ENCODE results near the gene EIF4E1B.
"Not testable (repeated sequence)": the region's sequence is repeated elsewhere in the genome, so short reads cannot be mapped to it uniquely, and the experiment has no call there.

Gene EIF4E1B, protein sequence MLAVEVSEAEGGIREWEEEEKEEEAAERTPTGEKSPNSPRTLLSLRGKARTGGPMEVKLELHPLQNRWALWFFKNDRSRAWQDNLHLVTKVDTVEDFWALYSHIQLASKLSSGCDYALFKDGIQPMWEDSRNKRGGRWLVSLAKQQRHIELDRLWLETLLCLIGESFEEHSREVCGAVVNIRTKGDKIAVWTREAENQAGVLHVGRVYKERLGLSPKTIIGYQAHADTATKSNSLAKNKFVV

DNA sequence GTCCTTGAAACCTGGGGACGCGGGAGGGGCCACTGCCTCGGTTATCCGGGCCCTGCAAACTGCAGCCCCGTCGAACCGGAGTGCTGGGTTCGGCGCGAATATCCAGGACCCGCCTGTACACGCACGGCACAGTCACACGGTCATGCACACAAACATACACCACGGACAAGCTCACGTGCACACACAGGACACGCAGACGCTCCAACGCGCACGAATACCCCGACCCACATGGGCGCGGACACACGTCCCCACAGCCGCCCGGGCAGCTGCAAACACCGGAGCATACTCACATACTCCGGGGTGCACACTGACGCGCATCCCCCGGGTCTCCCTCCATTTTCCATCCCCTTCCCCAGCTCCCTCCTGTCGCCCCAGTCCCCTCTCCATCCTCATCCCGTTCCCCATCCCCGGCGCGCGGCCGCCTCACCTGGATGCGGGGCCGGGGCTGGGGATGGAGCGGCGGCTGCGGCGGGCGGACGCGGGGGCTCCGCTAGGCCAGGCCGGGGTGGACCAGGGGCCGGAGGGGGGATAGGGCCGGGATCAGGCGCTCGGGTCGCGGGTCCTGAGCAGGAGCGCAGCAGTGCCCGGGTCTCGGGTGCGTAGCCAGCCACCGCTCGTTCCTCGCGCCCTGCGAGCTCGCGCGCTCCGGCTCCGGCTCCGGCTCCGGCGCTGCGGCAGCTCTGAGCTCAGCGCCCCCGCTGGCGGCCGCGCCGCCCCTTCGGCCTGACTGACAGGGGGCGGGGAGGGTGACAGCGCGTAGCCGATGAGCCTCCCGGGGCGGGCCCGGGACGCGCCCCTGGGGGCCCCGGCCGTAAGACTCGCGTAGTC lies at the start of gene EIF4E1B, which contains the start of gene SNCB:
Gene EIF4E1B (plus strand): TSS at position 823 of the 828 bp plus-strand sequence. CDS start 12,113 bp downstream, outside the sequence.
Gene SNCB (minus strand): TSS at position 682 of the 828 bp plus-strand sequence. CDS start 880 bp downstream, outside the sequence.
- no peak for DNase-seq

DNA sequence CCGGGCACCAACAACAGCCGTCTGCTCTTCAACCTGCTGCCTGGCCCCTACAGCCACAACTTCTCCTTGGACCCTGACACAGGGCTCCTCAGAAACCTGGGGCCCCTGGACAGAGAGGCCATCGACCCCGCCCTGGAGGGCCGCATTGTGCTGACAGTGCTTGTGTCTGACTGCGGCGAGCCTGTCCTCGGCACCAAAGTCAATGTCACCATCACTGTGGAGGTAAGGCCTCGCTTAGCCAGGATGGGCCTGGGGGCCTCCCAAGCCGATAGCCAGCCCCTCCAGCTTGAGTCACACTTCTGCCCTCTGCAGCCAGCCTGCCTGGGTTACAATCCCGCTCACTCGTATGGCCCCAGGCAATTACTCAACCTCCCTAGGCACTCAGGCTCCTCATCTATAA lies 49.1 kb upstream of the EIF4E1B start:
- no peak for DNase-seq

DNA sequence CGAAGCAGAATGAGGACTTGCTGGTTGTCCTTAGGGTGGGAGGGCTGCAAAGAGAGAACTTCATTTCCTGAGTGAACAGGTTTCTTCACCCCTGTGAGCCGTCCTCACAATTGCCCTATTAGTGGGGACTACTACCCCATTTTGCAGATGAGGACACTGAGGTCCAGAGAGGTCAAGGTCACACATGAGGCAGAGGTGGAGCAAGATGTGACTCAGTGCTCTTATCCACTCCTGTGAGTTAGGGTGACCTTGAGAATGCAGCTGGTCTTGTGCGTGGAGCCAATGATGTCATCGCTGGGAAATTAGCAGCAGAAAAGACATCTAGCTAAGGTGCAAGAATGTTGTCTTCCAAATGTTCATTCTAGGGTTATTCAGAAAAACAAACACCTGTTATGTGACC lies 47.4 kb upstream of the EIF4E1B start:
- no peak for DNase-seq

DNA sequence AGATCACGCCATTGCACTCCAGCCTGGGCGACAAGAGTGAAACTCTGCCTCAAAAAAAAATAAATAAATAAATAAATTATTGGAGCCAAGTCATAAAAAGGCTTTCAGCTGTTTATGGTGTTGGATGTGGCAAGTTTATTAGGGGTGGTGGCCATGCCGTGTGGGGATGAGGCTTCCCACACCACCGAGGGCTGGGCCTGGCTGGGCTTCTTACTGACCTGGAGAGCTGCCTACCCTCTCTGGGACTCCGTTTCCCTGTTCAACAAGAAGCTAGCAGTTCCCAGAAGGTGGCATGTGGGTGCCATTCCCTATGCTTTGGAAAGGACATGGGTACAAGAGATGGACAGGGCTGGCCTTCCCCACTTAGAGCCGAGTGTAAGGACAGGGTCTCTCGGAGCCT lies 43.1 kb upstream of the EIF4E1B start:
- no peak for DNase-seq

DNA sequence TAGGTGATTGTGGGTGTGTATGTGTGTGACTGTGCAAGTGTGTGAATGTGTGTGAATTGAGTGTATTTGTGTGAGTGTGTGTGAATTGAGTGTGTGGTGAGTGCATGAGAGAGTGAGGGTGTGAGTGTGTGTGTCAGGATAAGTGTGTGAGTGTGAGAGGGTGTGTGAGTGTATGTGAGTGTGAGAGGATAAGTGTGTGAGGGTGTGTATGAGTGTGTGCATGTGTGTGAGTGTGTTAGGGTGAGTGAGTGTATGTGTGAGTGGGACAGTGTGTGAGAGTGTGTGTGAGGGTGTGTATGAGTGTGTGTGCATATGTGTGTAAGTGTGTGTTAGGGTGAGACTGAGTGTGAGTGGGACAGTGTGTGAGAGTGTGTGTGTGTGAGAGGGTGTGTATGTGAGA lies 42.2 kb upstream of the EIF4E1B start:
- no peak for DNase-seq

DNA sequence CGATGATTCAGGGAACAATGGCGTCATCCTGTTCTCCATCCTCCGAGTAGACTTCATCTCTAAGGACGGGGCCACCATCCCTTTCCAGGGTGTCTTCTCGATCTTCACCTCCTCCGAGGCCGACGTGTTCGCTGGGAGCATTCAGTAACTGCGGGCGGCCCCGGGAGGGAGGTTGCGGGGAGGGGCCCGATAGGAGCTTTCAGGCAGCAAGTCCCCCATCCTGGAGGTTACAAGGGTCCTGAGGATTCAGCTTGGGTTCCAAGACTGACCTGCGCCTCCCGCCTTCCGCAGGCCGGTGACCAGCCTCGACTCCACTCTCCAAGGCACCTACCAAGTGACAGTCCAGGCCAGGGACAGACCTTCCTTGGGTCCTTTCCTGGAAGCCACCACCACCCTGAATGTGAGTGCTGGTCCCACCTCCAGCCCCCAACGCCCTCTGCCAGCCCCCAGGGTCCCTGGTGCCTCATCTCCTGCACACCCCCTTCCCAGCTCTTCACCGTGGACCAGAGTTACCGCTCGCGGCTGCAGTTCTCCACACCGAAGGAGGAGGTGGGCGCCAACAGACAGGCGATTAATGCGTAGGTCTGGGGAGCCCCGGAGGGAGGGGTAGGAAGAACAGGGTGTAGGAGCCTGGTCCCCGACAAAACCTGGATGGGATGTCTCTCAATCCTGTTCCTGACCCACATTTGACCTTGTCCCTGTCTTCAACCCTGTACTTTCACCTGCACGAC lies 41.3 kb upstream of the EIF4E1B start:
- DNase-seq: no peak

DNA sequence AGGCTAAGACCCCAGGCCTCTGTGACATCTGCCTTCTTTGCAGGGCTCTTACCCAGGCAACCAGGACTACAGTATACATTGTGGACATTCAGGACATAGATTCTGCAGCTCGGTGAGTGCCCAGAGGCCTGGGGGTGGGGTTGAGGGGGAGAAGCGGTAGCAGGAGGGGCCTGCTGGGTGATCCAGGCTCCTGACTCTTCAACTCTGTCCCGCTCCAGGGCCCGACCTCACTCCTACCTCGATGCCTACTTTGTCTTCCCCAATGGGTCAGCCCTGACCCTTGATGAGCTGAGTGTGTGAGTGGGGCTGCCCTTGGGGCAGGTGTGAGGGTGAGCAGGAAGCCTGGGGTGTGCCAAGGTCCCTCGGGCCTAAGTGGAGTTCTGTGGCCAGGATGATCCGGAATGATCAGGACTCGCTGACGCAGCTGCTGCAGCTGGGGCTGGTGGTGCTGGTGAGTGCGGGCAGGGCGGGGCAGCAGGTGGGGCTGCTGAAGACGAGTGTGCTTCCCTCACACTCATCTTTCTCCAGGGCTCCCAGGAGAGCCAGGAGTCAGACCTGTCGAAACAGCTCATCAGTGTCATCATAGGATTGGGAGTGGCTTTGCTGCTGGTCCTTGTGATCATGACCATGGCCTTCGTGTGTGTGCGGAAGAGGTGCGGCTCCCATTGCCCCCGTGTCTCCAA lies 40.3 kb upstream of the EIF4E1B start:
- no peak for DNase-seq

DNA sequence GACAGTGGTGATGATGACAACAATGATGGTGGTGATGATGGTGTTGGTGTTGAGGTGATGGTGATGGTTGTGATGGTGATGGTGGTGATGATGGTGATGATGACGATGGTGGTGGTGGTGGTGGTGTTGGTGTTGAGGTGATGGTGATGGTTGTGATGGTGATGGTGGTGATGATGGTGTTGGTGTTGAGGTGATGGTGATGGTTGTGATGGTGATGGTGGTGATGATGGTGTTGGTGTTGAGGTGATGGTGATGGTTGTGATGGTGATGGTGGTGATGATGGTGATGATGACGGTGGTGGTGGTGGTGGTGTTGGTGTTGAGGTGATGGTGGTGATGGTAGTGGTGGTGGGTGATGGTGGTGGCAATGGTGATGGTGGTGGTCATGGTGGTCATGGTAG lies 38.8 kb upstream of the EIF4E1B start:
- DNase-seq: not testable (repeated sequence)

DNA sequence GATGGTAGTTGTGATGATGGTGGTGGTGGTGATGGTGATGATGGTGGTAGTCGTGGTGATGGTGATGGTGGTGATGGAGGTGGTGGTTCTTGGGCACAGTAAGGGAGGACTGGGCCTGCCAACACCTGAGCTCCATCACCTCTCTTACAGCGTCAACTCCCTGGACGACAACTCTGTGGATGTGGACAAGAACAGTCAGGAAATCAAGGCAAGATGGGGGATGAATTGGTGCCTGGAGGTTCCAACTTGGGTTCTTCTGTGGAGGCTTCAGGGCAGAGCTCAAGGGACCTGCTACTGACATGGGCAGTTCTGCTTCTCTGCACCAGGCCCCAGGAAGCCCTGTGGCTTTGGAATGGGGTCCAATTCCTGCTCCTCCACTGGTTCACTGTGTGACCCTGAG lies 37.9 kb upstream of the EIF4E1B start:
- DNase-seq: no peak

DNA sequence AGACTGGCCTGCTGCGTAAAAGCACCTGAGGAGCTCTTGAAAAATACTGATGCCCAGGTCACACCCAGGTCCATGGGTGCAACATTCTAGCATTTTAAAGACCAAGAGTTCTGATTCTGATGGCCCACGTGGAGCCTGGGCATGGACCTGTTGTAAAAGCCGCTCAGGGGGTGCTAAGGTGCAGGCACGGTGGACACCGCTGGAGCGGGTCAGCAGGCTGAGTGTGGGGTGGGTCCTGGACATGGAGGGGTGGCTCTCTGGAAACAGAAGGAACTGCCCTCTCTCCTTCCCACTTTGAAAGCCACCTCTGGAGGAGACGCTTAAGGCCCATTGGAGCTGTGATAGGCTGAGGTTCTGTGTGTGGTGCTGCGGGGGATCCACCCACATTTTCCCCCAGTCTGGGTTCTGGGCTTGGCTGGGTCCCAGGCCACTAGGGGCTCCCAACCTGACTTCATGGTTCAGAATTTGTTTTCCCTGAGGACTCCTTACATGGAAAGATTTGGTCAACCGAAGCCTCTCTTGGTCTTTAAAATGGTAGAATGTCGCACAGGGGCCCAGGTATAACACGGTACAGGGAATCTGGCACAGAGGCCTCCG lies 37.1 kb upstream of the EIF4E1B start:
- no peak for DNase-seq

DNA sequence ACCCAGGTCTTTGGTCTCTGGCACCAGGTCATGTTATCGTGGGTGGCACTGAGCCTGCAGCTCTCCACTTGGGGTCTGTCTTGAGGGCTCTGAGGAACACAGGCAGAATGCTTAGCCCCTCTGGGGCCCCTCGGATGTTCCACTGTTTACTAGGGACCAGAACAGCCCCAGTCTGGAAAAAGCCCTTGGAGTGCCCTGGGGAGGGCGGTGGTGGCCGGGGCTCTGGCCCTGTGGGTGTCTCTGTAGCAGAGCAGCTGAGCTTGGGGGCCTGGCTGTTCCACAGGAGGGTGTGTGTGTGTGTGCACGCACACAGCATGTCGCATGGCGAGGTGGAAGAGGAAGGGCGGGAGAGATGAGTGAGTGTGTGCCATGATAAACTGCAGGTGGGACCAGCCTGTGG lies 35.9 kb upstream of the EIF4E1B start:
- DNase-seq: no peak

DNA sequence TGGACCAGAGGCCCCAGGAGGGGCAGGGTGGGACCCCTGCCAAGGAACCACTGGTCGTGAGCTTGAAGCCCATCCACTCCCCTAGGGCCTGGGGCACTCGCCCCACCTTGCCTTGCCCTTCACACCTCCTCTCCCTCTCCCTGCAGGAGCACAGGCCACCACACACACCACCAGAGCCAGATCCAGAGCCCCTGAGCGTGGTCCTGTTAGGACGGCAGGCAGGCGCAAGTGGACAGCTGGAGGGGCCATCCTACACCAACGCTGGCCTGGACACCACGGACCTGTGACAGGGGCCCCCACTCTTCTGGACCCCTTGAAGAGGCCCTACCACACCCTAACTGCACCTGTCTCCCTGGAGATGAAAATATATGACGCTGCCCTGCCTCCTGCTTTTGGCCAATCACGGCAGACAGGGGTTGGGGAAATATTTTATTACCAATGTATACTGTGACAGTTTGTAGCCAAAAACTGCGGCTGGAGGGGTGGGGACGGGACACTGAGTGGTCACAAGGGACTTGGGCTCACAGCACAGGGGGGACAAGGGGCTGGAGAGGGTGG lies 35.0 kb upstream of the EIF4E1B start:
- no peak for DNase-seq

DNA sequence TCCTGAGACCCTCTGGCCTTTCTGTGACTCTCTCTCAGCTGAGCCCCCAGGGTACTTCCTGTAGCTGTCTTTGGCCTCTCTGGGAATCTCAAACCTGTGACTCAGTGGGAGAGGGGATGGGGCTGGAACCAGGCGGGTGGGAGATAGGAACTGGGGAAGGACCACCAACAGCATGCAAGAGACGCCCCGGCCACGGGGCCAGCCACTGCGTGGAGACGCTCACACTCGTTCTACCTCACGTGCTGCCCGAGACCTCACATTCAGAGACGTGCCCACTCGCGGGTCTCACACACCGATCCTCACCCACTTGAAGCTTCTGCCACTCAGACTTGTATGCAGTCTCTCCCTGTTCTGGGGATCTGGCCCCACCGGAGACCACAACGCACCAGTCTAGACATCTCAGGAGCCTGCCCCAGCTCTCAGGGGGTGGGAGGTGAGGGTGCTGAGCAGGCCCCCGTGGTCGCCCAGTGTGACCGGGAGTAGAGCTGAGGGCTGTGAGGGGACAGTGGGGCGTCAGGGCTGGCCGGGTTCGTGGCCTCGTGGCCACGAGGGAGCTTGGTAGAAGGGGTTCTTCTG lies 34.3 kb upstream of the EIF4E1B start:
- no peak for DNase-seq

DNA sequence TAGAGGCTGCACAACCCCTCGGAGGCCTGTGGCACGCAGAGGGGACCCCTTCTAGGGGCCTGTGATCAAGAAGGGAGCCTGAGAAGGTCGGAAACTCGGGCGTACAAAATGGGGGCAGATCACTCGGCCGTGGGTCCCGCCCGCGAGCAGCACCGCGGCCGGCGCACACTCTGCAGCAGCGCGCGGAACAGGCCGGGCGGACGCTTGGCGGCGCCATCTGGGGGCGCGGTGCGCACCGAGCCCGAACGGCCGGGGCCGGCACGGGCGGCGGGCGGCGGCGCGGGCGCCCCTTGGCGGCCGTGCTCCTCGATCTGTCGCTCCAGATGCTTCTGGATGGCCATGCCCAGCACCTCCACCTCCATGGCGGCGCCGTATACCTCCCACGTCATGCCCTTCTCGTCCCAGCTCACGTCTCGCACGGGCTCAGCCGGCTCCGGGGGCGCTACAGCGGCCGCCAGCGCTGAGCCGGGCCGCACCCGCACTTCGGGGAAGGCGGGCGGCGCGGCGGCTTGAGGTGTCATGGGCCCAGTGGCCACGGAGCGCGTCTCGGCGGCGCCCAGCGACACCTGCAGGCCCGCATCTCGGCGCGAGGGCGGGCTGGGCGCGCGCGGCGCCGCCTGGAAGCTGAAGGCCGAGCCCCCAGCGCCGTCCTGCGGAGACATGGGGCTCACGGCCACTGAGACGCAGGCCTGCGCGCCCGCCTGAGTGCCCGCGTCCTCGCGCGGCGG lies 33.6 kb upstream of the EIF4E1B start:
- peak in 3 of 4 experiments; percentile 40 to 66 (median 66) for DNase-seq

DNA sequence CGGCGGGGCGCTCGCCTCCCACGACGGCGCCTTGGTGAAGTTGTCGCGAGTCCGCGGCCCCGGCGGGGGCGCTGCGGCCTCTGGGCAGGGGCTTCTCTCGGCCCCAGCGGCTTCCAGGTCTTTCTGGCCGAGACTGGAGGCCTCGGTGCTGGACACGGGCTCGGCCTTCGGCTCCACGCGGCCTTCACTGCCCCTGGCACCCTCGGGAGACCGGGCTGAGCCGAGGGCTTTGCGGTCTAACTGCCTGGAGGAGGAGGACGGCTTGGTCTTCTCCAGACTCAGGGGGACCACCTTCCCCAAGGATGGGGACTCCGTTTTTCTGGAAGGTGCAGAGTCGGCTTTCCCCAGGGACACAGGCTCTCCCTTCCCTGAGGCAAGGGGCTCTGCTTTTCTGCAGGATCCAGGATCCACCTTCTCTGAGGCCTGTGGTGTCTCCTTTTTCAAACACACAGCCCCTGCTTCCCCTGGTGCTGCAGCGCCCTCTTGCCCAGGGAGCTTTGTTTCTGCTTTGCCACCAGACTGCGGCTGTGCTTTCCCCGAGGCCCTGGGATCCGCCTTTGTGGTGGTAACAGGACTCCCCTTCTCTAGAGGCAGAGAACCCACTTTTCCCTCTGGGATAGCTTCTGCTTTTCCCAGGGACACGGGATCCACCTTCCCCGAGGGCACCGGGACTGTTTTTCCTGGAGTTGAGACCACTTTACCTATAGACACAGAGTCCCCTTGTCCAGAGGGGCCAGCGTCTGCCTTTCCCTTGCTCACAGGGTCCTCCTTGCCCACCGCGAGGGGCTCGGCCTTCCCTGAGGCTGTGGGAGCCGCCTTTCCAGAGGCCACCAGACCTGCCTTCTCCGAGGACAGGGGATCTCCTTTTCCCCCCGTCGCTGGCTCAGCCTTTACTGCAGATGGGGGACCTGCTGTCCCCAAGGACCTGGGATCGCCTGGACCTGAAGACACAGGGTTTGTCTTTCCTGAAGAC lies 32.8 kb upstream of the EIF4E1B start:
- DNase-seq: no peak

DNA sequence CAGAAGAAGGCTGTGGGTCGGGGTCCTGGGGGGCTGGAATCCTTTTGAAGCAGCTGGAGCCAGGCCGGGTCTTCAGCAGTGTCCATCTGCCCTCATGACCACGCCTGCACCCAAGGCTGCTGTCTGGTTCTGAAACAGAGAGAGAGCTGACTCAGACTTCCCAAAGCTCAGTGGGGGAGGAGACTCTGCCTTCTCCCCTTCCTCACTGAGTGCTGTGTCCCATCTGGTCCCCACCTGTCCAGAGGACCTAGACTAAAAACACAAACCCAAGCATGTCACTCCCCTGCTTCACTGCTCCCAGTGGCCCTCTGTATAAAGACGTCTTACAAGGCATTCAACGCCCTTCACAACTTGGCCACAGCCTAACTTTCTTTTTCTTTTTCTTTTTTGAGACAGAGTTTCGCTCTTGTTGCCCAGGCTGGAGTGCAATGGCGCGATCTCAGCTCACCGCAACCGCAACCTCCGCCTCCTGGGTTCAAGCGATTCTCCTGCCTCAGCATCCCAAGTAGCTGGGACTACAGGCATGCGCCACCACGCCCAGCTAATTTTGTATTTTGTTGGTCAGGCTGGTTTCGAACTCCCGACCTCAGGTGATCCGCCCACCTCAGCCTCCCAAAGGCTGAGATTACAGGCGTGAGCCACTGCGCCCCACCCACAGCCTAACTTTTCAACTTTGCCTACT lies 30.6 kb upstream of the EIF4E1B start:
- not testable (repeated sequence) for DNase-seq

DNA sequence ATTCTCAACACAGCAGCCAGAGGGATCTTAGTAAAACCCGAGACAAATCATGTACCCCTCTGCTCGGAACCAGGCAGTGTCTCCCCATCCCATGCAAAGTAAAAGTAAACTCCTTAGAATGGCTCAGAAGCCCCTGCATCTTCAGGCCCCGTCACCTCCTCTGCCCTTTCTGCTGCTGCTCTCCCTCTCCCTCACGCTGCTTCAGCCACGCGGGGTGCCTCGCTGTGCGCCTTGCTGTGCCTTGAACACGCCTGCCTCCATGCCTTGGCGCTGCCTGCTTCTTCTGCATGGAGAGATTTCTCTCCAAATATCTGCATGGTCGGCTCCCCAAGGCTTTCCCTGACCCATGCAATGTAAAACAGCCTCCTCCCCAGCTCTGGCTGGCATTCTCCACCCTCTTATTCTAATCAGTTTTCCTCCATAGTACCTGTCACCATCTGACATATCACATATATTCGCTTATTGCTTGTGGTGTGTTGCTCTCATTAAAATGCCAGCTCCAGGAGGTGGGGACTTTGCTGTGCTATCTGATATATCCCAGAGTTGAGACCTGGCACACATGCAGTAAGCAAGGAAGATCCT lies 28.5 kb upstream of the EIF4E1B start:
- no peak for DNase-seq

DNA sequence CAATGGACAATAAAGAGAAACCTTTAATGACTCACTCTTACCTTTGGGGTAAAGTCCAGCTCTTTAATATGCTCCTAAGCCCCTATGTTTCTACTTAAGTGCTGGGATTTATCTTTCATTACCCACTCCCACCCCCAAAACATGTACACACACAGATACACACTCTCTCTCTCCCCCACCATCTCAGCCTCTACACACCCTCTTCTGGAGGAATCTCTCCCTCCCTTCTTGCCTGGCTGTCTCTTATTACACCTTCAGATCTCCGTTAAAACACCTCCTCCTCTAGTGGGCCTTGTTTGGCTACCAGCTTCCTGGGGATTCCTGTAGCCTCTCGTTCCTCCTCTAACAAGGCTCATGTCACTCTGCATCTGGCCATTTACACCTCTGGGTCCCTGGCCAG lies 27.4 kb upstream of the EIF4E1B start:
- DNase-seq: no peak

DNA sequence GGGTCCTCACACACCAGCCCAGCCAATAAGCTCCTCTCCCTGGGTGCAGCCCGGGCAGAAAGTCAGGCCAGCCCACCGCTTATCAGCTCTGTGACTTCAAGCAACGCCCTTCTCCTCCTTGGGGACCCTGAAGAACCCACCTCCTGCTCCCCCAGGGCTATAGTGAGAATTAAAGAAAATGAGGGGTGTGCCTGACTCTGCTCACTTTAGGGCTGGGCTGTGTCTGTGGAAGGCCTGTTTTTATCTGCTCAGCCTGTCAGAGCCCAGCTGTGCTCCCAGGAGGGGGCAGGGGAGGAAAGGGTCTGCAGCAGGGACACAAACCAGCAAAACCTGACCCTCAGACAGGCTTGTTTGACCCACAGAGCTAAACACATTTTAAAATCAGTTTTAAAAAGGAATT lies 24.4 kb upstream of the EIF4E1B start:
- DNase-seq: no peak

Measured in activated CD4-positive, CD25-positive, alpha-beta regulatory T cell (primary cell).